ENCODE measurements around the gene CKMT1B.
"Not testable (repeated sequence)": the region's sequence is repeated elsewhere in the genome, so short reads cannot be mapped to it uniquely, and the experiment has no call there.

The CKMT1B gene

DNA sequence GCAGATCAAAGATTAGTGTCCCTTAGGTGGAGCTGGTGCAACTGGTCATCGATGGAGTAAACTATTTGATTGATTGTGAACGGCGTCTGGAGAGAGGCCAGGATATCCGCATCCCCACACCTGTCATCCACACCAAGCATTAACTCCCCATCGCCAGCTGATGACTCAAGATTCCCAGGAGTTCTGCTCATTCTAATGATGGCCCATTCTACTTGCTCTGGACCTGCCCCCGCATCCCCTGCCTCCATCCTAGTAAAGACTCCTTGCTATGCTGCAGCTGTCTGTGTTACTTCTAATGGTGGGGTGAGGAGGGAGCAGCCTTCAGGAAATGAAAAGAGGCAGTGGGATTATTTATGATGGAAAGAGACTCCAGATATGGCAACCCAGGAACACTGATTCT lies 5.3 kb downstream of the CKMT1B start:
- H3K4me3 ChIP-seq; H3K36me3 ChIP-seq (replicated peaks); H3K9me3 ChIP-seq; in situ Hi-C loops (cut with MboI; ENCODE audit: low sequenced_read_pairs); DNase-seq (ENCODE audit: low spot score in 2 of 2); H3K27me3 ChIP-seq (ENCODE audit: low read depth); H3K4me1 ChIP-seq: not testable (repeated sequence)

DNA sequence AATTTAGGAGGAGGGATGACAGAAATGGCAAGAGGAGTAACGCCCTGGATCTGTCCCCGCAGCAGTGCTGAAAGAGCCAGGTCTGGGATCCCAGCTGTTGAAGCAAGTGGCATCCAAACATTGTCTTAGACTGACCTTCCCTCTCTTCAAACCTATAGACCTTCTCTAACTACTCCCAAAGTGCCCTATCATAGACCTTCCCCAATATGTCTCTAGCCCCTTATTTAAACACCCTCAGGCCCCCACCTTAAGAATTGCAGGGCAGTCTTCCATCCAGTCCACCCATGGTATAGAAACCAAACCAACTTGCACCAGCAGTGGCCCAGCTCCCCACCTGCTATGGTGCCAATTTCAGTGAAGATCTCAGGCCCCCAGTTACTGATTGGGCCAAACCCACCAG lies 6.4 kb downstream of the CKMT1B start:
- H3K36me3 ChIP-seq (replicated peaks); in situ Hi-C loops (cut with MboI; ENCODE audit: low sequenced_read_pairs); H3K4me3 ChIP-seq; H3K9me3 ChIP-seq; H3K27me3 ChIP-seq (ENCODE audit: low read depth); DNase-seq (ENCODE audit: low spot score in 2 of 2); H3K4me1 ChIP-seq: not testable (repeated sequence)

DNA sequence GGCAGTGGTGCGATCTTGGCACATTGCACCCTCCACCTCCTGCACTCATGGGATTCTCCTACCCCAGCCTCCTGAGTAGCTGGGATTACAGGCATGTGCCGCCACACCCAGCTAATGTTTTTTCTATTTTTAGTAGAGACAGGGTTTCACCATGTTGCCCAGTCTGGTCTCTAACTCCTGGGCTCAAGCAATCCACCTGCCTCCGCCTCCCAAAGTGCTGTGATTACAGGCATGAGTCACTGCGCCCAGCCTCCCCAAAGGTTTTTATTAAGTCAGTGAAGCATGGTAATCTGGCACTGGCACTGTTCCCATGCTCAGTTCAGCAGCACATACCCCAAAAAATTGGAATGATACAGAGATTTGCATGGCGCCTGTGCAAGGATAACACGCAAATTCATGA lies 8.4 kb downstream of the CKMT1B start:
- H3K27me3 ChIP-seq (ENCODE audit: low read depth); H3K4me1 ChIP-seq; in situ Hi-C loops (cut with MboI; ENCODE audit: low sequenced_read_pairs); H3K36me3 ChIP-seq (replicated peaks); H3K9me3 ChIP-seq; H3K4me3 ChIP-seq; DNase-seq (ENCODE audit: low spot score in 2 of 2): not testable (repeated sequence)

DNA sequence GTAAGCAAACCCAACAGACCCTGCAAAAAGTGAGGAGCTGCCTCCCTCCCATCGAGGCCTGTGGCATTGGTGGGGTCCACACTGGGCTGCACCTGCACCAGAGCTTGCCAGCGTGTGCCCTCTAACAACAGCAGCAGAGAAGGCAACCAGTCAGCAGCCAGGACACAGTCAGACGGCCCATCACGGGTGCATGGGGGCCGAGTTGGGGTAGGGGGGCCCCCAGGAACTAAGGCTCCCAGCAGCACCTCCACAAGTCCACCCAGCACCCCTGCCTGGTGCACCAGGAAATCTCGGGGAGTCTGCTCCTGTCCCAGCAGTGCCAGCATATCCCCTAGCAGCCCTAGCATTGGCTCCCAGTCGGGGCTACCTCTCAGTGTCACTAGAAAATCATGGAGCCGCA lies 23.9 kb downstream of the CKMT1B start:
- H3K4me3 ChIP-seq; in situ Hi-C loops (cut with MboI; ENCODE audit: low sequenced_read_pairs); H3K36me3 ChIP-seq (replicated peaks); H3K4me1 ChIP-seq; H3K9me3 ChIP-seq; H3K27me3 ChIP-seq (ENCODE audit: low read depth); DNase-seq (ENCODE audit: low spot score in 2 of 2): not testable (repeated sequence)

DNA sequence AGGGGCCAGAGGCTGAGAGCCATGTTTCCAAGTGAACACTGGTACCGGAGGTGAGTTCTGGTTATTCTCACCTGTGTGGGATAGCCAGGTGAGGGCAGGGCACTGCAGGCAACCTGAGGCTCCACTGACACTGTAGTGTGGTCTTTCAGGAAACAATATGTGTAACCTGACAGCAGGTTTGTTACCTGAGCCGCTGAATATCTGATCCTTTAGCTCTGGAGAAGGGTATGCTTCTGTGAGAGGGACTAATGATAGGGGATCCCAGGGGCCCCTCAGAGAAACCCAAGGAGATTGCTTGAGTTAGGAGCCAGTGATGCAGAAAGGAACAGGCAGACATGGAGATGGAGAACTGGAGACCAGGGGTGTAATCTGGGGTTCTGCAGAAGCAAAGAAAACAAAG lies 24.9 kb downstream of the CKMT1B start, which contains the start of gene STRC:
Gene STRC (minus strand): TSS at position 101 of the 400 bp plus-strand sequence. CDS start 78 bp downstream, at position 23.
- H3K27me3 ChIP-seq (ENCODE audit: low read depth); H3K9me3 ChIP-seq; H3K36me3 ChIP-seq (replicated peaks); in situ Hi-C loops (cut with MboI; ENCODE audit: low sequenced_read_pairs); DNase-seq (ENCODE audit: low spot score in 2 of 2); H3K4me1 ChIP-seq; H3K4me3 ChIP-seq: not testable (repeated sequence)

DNA sequence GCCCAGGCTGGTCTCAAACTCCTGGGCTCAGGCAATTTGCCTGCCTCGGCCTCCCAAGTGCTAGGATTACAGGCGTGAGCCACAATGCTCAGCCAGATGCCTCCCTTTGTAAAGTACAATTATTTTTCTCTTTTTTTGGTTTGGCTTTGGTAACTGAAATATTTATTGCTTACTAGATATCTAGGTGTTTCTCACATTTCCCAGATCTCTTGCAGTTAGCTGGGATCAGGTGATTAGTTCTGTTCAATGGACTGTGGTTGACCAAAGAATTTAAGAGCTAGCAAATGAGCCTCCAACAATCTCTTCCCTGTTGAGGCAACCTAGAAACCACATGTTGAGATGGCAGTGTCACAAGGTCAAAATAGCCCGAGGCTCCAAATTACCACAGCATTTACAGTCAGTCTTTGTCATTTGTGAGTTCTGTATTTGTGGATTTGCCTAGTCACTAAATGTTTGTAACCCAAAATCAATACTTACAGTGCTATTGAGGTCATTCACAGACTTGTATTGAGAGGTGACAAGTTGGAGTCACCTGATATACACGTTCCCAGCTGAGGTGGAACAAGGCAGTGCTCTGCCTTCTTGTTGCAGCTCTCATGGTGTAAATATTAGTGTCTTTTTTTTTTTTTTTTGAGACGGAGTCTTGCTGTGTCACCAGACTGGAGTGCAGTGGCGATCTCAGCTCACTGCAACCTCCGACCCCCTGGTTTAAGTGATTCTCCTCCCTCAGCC lies 28.4 kb downstream of the CKMT1B start:
- H3K4me3 ChIP-seq; H3K36me3 ChIP-seq (replicated peaks); in situ Hi-C loops (cut with MboI; ENCODE audit: low sequenced_read_pairs); H3K9me3 ChIP-seq; H3K4me1 ChIP-seq; H3K27me3 ChIP-seq (ENCODE audit: low read depth); DNase-seq (ENCODE audit: low spot score in 2 of 2): not testable (repeated sequence)

DNA sequence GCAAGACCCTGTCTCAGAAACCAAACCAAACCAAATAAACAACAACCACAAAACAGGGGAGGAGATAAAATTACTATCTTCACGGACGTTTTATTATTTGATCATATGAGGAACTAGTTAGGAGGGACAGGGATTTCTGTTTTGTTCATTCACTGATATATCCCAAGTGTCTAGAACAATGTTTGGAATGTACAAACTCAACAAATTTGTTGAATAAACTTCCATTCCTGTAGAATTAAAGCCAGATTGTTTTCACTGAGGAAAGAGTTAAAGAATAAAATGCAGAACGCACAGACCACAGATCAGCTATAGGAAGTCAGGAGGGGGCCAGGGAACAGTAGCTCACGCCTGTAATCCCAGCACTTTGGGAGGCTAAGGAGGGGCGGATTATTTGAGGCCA lies 31.3 kb downstream of the CKMT1B start:
- no peak for DNase-seq (ENCODE audit: low spot score in 2 of 2)
- in situ Hi-C loops (cut with MboI; ENCODE audit: low sequenced_read_pairs), result no loop called here
- Histone ChIP-seq H3K36me3 (replicated peaks) (no peaks in the 10 kb centered on the region), H3K4me3 (no peak overlapping the region), H3K9me3 (no peaks in the 10 kb centered on the region), H3K27me3 (ENCODE audit: low read depth) (no peaks in the 10 kb centered on the region), H3K4me1 (no peaks in the 10 kb centered on the region)

DNA sequence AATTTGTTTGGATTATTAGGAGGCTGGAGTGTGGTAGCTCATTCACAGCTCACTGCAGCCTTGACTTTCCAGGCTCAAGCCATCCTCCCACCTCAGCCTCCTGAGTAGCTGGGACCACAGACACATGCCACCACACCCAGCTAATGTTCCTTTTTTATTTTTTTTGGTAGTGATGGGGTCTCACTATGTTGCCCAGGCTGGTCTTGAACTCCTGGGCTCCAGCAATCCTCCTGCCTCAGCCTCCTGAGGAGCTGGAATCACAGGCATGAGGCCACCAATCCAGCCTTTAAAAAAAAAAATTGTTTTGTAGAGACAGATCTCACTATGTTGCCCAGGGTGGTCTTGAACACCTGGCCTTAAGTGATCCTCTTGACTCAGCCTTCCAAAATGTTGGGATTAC lies 33.1 kb downstream of the CKMT1B start:
- DNase-seq (ENCODE audit: low spot score in 2 of 2); H3K9me3 ChIP-seq; H3K27me3 ChIP-seq (ENCODE audit: low read depth); H3K4me1 ChIP-seq; H3K36me3 ChIP-seq (replicated peaks); H3K4me3 ChIP-seq; in situ Hi-C loops (cut with MboI; ENCODE audit: low sequenced_read_pairs): not testable (repeated sequence)

DNA sequence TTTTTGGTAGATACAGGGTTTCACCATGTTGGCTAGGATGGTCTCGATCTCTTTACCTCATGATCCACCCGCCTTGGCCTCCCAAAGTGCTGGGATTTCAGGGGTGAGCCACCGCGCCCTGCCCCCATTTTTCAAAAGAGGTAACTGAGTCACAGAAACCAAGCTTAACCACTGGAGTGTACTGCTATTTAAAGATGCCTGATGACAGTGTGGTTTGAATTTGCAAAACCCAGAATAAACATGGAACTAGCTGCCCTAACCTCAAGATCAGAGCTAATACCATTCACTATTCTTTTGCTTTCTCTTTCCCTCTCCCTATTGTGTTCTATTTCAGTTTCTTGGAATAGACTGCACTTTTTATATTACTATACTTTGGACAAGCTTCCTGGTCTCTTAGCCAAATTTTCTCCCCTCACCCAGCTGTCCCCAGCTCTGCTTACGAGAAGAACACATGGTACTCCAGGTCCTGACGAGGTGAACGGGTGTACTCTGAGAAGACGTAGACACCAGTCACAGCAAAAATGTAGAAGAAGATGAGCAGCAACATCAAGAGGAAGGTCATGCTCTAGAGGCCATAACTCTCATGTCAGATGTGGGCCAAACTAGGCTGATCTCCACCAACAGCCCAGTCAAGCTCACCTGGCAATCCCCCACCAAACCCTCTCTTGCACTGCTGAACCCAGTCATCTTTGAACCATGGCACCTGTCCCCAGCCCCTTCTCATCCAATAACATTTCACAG lies 44.8 kb downstream of the CKMT1B start:
- in situ Hi-C loops (cut with MboI; ENCODE audit: low sequenced_read_pairs); DNase-seq (ENCODE audit: low spot score in 2 of 2); H3K9me3 ChIP-seq; H3K4me3 ChIP-seq; H3K36me3 ChIP-seq (replicated peaks); H3K4me1 ChIP-seq; H3K27me3 ChIP-seq (ENCODE audit: low read depth): not testable (repeated sequence)
